Memory B cell (primary cell): ENCODE data around the gene CACNA2D3.

Source experiments
- ATAC-seq: fragments of 150-1000 bp; cut with Tn5 transposase; 2 replicates; pipeline ENCODE4 v1.10.0; 2021; ENCODE audit warnings: low read depth, mild to moderate bottlenecking, moderate library complexity
- DNase-seq, 2 donors: peaks; one replicate each; pipeline ENCODE4 v3.0.0; 2022; ENCODE audit warnings: low spot score in 2 of 2
- H3K27ac Mint-ChIP-seq: one replicate; pipeline ENCODE4 v1.8.0; 2022; ENCODE audit warnings: mild to moderate bottlenecking, moderate library complexity, mixed read lengths
- H3K27me3 Mint-ChIP-seq: one replicate; pipeline ENCODE4 v1.8.0; 2022; ENCODE audit warnings: mixed read lengths
- H3K36me3 Mint-ChIP-seq: one replicate; pipeline ENCODE4 v1.8.0; 2022; ENCODE audit warnings: mild to moderate bottlenecking, mixed read lengths
- H3K4me1 Mint-ChIP-seq: one replicate; pipeline ENCODE4 v1.8.0; 2022; ENCODE audit warnings: mixed read lengths
- H3K4me3 Mint-ChIP-seq: one replicate; pipeline ENCODE4 v1.8.0; 2022; ENCODE audit warnings: mild to moderate bottlenecking, moderate library complexity, mixed read lengths
- H3K9me3 Mint-ChIP-seq: one replicate; pipeline ENCODE4 v1.8.0; 2022; ENCODE audit warnings: mixed read lengths

The CACNA2D3 gene

DNA sequence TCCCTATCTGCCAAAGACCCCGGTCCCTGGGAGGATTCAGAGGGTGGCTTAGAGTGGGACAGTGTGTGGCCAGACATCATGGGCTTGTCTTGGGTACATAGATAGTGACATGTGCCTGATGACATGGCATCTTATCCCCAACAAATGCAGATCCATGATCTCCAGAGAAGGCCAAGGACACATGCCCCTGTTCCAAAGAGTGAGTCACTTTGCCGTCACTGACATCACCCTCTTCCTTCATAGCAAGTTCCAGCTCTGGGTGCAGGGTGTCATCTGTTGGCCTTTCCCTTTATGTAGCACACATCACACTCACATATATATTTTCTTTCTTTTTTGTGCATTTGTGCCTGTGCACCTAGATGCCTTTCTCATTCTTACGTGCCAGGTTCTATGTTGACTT lies 455.0 kb downstream of the CACNA2D3 start:
- DNase-seq (no peak), ATAC-seq (no peak)
- H3K36me3 Mint-ChIP-seq, result no peaks in the 10 kb centered on the region
- no peaks in the 10 kb centered on the region for H3K4me1 Mint-ChIP-seq
- peaks cover 5% of the 10 kb centered on the region for H3K27me3 Mint-ChIP-seq
- no peak overlapping the region for H3K4me3 Mint-ChIP-seq
- no peak overlapping the region for H3K27ac Mint-ChIP-seq
- peaks cover 4% of the 10 kb centered on the region for H3K9me3 Mint-ChIP-seq

DNA sequence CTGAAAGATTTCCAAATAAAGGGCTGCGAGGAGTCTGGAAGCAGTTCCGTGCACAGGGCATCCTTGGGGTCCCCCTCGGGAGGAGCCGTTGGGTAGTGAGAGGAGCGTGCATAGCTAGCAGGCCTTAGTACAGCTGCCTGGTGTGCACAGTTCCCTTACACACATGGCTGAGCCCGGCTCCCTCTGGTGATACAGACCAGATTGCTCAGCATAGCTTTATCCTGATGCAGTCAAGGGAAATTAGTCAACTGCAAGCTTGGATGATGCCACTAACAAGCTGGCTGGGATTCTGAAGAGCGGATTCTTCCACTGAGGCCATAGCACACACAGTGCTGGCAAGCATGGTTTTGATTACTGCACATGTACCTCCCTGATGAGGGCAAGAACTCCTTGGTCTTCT lies 456.1 kb downstream of the CACNA2D3 start:
- Mint-ChIP-seq H3K27me3 (peaks cover 5% of the 10 kb centered on the region), H3K36me3 (no peaks in the 10 kb centered on the region), H3K9me3 (peaks cover 4% of the 10 kb centered on the region), H3K27ac (no peak overlapping the region), H3K4me1 (no peaks in the 10 kb centered on the region), H3K4me3 (no peak overlapping the region)
- DNase-seq (no peak), ATAC-seq (no peak)

GRCh38 chr3:54580453-54580852 lies 458.1 kb downstream of the CACNA2D3 start:
- Mint-ChIP-seq H3K4me1 (no peaks in the 10 kb centered on the region), H3K27ac (no peak overlapping the region), H3K9me3 (peaks cover 5% of the 10 kb centered on the region), H3K4me3 (no peak overlapping the region), H3K36me3 (no peaks in the 10 kb centered on the region), H3K27me3 (peaks cover 5% of the 10 kb centered on the region)
- DNase-seq (no peak), ATAC-seq (no peak)

- no peak overlapping the region for H3K27ac Mint-ChIP-seq
Measured at GRCh38 chr3:54582424-54582823, 460.1 kb downstream of the CACNA2D3 start.

GRCh38 chr3:54591157-54591556 lies 468.8 kb downstream of the CACNA2D3 start:
- no peaks in the 10 kb centered on the region for H3K27me3 Mint-ChIP-seq
- no peak overlapping the region for H3K27ac Mint-ChIP-seq
- no peaks in the 10 kb centered on the region for H3K9me3 Mint-ChIP-seq
- H3K4me1 Mint-ChIP-seq, result no peaks in the 10 kb centered on the region
- no peak overlapping the region for H3K4me3 Mint-ChIP-seq
- H3K36me3 Mint-ChIP-seq, result no peaks in the 10 kb centered on the region
- ATAC-seq (no peak), DNase-seq (no peak)

More at GRCh38 chr3:54582424-54582823, 460.1 kb downstream of the CACNA2D3 start:
- Mint-ChIP-seq H3K4me1 (no peaks in the 10 kb centered on the region), H3K9me3 (peaks cover 2% of the 10 kb centered on the region), H3K36me3 (no peaks in the 10 kb centered on the region), H3K27me3 (no peaks in the 10 kb centered on the region), H3K4me3 (no peak overlapping the region)
- DNase-seq (no peak), ATAC-seq (no peak)

DNA sequence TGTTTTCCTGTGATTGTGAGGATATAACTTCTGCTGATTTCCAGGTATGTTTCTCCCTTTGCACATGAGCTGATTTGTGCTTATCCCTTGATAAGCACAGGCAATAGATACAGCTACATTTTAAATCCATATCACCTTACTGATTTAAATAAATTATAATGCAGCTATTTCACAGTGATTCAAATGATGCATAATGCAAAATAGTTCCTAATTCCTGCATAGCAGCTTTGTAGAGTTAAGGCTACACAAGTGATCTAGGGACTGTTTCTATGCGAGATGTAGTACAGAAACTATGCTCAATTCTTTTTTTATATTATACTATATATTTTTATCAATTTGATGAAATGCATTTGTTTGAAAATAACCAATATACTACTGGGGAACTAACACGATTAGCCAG lies 471.3 kb downstream of the CACNA2D3 start:
- DNase-seq (no peak), ATAC-seq (no peak)
- Mint-ChIP-seq H3K4me3 (no peak overlapping the region), H3K9me3 (no peaks in the 10 kb centered on the region), H3K27me3 (no peaks in the 10 kb centered on the region), H3K4me1 (no peaks in the 10 kb centered on the region), H3K36me3 (no peaks in the 10 kb centered on the region), H3K27ac (no peak overlapping the region)

GRCh38 chr3:54596087-54596486 lies 473.7 kb downstream of the CACNA2D3 start:
- H3K27me3 Mint-ChIP-seq, result no peaks in the 10 kb centered on the region
- DNase-seq (no peak), ATAC-seq (no peak)
- no peaks in the 10 kb centered on the region for H3K9me3 Mint-ChIP-seq
- no peak overlapping the region for H3K4me3 Mint-ChIP-seq
- no peaks in the 10 kb centered on the region for H3K4me1 Mint-ChIP-seq
- H3K27ac Mint-ChIP-seq, result no peak overlapping the region
- no peaks in the 10 kb centered on the region for H3K36me3 Mint-ChIP-seq

DNA sequence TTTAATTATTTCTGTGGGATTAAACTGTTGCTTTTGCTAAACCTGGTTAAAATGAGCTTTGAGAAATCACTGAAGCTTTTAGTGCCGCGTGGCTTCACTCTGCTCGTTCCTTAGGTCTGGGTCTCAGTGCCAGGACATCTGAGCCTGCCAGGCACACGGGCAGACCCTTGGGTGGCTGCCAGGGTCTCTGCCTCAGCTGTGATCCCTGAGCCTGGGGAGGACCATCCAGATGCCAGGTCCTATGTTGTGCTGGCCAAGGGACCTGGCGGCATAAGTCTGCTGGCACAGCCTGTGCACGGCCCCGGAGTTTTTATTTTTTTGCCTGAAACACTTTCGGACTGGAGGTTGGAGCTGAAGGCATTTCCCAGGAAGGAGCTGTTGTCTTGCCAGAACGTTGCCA lies 477.4 kb downstream of the CACNA2D3 start:
- Mint-ChIP-seq H3K9me3 (no peaks in the 10 kb centered on the region), H3K36me3 (no peaks in the 10 kb centered on the region), H3K4me1 (no peaks in the 10 kb centered on the region), H3K27ac (no peak overlapping the region), H3K4me3 (no peak overlapping the region), H3K27me3 (no peaks in the 10 kb centered on the region)
- no peak for ATAC-seq
- DNase-seq, result no peak

DNA sequence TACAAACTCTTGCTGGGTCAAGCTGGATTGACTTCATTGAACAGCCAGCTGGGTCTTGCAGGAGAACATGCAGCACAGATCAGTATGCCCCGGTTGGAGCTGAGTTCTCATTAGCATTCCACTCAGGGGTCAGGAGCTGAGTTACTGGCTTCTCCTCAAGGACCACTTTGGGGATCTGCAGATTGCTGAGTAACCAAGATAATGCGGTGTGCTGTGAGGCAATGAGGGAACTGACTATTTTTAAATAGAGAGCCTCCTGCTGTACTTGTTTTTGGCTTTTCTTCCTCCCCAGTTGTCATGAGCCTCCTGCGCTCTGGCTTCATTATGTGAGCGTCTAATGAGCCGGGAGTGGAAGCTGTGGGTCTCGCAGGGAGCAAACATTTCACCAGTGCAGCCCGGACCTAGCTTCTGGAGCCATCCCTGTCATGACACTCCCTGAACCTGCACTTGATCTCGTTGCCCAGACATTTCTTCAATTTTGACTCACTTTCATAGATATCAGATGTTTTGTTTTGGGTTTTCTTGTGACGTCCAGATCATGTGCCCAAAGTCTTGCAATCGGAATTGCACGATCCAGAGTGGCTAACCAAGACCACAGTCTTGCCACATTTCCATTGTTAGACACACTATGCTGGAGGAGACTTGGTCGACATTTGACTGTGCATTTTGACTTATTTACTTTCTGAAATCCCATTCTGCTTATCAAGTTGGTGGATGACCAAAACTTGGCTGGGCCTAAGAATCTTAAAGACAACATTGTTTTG lies 478.3 kb downstream of the CACNA2D3 start:
- ATAC-seq (no peak), DNase-seq (no peak)
- no peaks in the 10 kb centered on the region for H3K36me3 Mint-ChIP-seq
- H3K9me3 Mint-ChIP-seq, result peaks cover 1% of the 10 kb centered on the region
- H3K4me3 Mint-ChIP-seq, result no peak overlapping the region
- H3K27ac Mint-ChIP-seq, result no peak overlapping the region
- no peaks in the 10 kb centered on the region for H3K4me1 Mint-ChIP-seq
- H3K27me3 Mint-ChIP-seq, result no peaks in the 10 kb centered on the region

- Mint-ChIP-seq H3K9me3 (peaks cover 6% of the 10 kb centered on the region), H3K27me3 (no peaks in the 10 kb centered on the region), H3K36me3 (no peaks in the 10 kb centered on the region), H3K27ac (no peak overlapping the region), H3K4me1 (no peaks in the 10 kb centered on the region), H3K4me3 (no peak overlapping the region)
- DNase-seq, result no peak
- no peak for ATAC-seq
Measured at GRCh38 chr3:54604495-54604894, 482.1 kb downstream of the CACNA2D3 start.

DNA sequence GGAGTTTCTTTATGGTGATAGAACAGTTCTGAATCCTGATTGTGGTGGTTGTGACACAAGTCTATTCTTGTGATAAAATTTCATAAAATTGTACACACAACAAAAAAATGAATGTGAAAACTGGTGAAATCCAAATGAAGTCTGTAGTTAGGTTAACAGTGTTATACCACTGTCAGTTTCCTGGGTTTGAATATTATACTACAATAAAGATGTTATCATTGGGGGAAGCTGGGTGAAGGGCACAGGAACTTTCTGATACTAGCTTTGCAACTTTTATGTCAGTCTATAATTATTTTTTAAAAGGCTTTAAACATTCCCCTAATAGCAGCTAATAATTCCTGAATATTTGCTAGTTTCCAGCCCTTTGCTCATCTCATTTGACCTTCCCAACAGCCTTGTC lies 485.7 kb downstream of the CACNA2D3 start:
- Mint-ChIP-seq H3K9me3 (peaks cover 9% of the 10 kb centered on the region), H3K4me1 (no peaks in the 10 kb centered on the region), H3K27me3 (no peaks in the 10 kb centered on the region), H3K36me3 (no peaks in the 10 kb centered on the region), H3K27ac (no peak overlapping the region), H3K4me3 (no peak overlapping the region)
- no peak for ATAC-seq
- no peak for DNase-seq

DNA sequence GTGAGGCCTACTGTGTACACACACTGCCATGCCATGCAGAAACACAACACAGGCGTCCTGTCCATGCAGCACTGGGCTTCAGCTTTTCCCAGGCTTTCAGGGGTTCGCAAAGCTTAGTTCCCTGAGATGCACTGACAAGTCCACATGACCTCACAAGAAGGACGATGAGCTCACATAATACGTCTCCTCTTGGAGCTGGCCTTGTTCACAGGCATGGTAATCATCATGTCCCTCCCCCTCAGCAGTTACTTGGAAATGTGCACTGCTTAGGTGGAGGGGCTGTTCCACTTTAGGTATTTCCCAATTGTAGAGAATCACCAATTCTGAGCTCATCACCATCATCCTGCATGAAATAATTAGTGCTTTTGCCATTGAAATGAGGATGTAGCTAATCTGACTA lies 496.7 kb downstream of the CACNA2D3 start:
- ATAC-seq (no peak), DNase-seq (no peak)
- H3K27me3 Mint-ChIP-seq, result peaks cover 1% of the 10 kb centered on the region
- H3K9me3 Mint-ChIP-seq, result no peaks in the 10 kb centered on the region
- H3K27ac Mint-ChIP-seq, result no peak overlapping the region
- H3K4me1 Mint-ChIP-seq, result no peaks in the 10 kb centered on the region
- H3K36me3 Mint-ChIP-seq, result no peaks in the 10 kb centered on the region
- H3K4me3 Mint-ChIP-seq, result no peak overlapping the region

- Mint-ChIP-seq H3K4me3 (no peak overlapping the region), H3K36me3 (no peaks in the 10 kb centered on the region), H3K27ac (no peak overlapping the region), H3K27me3 (peaks cover 1% of the 10 kb centered on the region), H3K4me1 (no peaks in the 10 kb centered on the region), H3K9me3 (no peaks in the 10 kb centered on the region)
- DNase-seq, result no peak
- ATAC-seq, result no peak
Measured at GRCh38 chr3:54619531-54619930, 497.2 kb downstream of the CACNA2D3 start.

- H3K36me3 Mint-ChIP-seq, result no peaks in the 10 kb centered on the region
- ATAC-seq, result no peak
- peaks cover 1% of the 10 kb centered on the region for H3K27me3 Mint-ChIP-seq
- no peaks in the 10 kb centered on the region for H3K9me3 Mint-ChIP-seq
- no peak overlapping the region for H3K4me3 Mint-ChIP-seq
- no peak overlapping the region for H3K27ac Mint-ChIP-seq
- DNase-seq, result no peak
- H3K4me1 Mint-ChIP-seq, result no peaks in the 10 kb centered on the region
Measured at GRCh38 chr3:54621184-54621583, 498.8 kb downstream of the CACNA2D3 start.

DNA sequence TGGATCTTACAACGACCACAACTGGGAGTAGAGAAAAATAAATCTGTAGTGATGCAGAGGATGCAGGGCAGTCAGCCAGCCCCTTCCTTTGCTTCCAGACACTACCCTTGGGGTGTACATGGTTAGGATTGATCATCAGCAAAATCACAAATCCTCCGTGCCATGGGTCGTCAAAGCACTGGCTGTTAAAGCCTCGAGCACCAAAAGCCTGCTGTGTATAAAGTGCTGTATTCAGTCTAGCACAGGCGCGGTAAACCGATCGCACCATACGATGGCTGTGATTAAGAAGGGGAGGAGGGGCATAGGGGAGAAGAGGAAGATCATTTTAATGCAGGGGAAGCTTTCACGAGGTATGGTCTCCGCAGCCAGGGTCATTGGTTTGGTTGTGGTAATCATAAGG lies 500.3 kb downstream of the CACNA2D3 start:
- H3K27ac Mint-ChIP-seq, result no peak overlapping the region
- no peak for ATAC-seq
- H3K27me3 Mint-ChIP-seq, result peaks cover 1% of the 10 kb centered on the region
- H3K36me3 Mint-ChIP-seq, result no peaks in the 10 kb centered on the region
- DNase-seq, result no peak
- H3K9me3 Mint-ChIP-seq, result no peaks in the 10 kb centered on the region
- H3K4me3 Mint-ChIP-seq, result no peak overlapping the region
- H3K4me1 Mint-ChIP-seq, result no peaks in the 10 kb centered on the region
